Fibroblast of skin of right biceps (primary cell): ENCODE measurements around the gene POLDIP3.

Experiments used
- DNase-seq: peaks from one replicate; pipeline ENCODE4 v3.0.0-alpha.2; 2013

Gene POLDIP3, protein sequence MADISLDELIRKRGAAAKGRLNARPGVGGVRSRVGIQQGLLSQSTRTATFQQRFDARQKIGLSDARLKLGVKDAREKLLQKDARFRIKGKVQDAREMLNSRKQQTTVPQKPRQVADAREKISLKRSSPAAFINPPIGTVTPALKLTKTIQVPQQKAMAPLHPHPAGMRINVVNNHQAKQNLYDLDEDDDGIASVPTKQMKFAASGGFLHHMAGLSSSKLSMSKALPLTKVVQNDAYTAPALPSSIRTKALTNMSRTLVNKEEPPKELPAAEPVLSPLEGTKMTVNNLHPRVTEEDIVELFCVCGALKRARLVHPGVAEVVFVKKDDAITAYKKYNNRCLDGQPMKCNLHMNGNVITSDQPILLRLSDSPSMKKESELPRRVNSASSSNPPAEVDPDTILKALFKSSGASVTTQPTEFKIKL

GRCh38 chr22:42614312-42615091 lies at the start of gene POLDIP3:
POLDIP3 (minus strand) TSS chr22:42614883; CDS start chr22:42614857, 26 bp downstream.
- DNase-seq = peak; percentile 98

DNA sequence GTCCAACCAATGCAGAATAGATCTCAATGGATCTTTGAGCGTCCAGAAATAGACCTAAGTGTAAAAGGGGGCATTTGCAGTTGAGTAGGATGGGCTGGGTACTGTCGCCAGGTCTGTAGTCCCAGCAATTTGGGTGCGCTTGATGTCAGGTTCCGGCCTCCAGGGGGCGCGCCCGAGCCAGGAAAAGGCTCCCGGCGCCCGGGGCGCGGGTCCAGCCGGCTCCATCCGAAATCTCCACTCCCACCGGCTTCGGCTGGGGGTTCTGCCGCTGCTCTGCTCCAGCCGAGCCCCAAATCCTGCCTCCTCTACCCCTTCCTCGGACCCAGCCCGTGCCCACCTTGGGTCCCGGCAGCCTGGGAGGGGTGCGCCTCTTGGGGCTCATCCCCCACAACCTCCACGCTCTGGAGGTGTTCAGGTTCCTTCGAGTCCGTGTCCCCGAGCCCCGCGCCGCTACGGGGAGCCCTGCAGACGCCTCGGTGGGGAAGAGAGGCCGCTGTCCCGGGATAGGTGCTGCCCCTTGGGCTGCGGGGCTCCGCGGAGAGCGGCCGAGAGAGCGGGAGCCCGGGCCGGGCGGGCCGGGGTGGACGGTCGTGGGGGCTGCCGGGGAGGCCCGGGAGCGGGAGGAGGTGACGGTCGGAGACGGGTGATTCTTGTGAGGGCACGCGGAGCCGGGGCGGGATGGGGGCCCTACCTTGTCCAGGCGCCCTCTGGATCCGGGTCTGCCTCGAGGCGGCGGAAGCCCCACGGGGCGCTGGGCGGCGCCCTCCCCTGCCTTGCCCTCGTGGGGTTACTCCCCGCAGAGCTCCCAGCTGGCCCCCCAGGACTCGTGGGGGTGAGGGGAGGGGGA lies 47.5 kb upstream of the POLDIP3 start:
- DNase-seq = peak; percentile 71

DNA sequence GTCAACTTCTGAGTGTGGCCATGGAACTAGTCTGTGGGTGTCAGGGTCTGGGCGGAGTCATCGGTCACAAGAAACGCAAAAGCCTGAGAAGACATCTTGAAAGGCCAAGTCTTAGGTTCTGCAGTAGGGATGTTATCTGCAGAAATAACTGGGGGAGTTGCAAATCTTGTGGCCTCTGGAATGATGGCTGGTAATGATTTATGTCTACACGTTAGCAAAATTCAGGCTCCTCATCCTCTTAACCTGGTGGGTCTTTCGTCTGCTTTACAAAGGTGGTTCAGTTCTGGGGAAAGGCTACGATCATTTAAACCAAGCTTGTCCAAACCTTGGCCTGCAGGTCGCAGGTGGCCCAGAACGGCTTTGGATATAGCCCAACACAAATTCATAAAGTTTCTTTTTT lies 41.9 kb upstream of the POLDIP3 start:
- no peak for DNase-seq

DNA sequence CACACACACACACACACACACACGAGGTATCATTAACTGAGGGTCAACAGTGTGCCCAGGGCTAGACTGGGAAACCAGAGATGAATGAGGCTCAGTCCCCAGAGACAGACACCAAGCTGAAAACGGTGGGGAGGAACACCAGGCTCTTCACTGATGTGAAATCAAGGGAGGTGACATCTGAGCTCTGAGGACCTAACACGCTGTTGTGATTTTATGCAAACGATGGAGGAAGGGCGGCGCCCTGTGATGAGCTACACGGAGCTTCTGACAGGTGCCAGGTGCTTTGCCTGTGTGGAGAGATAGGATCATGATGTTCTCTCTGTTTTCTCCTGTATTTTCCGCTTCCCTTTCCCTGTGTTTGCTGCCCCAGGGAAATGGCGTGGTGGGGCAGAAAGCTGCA lies 41.0 kb upstream of the POLDIP3 start:
- no peak for DNase-seq

DNA sequence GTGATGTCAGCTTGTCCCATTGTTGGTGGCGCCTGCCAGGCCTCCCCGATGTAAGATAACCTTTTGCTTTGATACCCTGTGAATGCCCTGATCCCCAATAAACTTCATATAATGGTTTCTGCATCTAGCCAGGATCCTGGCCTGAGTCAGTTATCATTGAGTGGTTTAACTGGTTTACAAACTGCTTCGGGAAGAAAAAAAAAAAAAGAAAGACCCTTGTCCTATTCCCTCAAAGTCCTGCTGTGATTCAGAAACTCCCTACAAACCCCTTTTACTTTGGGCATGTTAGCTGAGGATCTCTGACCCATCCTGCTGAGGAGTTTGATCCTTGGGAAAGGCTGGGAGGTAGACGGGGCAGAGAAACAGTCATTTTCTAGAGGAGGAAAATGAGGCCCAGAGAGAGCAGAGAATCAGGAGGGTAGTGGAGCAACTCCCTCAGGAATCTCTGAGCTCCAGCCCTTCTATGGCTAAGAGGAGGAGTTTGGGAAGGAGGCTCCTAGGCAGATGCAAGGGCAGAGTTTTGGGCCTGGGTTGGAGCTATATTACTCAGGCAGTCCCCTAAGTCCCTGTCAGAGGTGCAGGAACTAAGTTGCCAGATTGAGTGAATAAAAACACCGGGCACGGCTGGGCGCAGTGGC lies 39.9 kb upstream of the POLDIP3 start:
- DNase-seq = no peak

DNA sequence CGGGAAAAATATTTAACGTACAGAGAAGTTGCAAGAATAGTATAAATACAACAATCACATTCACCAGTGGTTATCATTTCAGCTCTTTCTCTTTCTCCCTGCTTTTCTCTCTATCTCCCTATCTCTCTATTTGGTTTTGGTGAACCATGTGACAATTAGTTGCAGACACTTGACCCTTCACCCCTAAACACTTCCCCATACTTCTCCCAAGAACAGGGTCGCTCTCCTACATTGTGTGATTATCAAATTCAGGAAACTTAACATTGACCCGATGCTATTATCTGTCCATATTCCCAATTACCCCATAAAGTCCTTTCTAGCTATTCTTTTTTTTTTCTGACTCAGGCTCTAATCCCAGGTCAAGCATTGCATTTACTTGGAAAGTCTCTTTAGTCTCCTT lies 39.3 kb upstream of the POLDIP3 start:
- no peak for DNase-seq

DNA sequence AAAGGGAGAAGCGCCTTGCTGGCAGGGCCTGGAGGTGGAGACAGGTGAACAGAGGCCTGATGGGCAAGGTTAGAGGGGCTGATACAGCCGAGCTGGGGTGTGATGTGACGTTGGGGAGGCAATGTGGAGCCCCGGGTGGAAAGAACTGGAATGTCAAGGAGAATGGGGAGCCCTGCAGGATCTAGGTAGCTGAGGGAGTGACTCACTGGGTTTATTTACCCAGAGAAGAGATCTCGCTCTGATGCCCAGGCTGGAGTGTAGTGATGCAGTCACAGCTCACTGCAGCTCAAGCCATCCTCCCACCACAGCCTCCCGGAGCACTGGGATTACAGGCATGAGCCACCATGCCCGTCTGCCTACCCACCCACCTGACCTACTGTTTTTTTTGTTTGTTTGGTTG lies 36.5 kb upstream of the POLDIP3 start:
- peak; percentile 31 for DNase-seq

GRCh38 chr22:42649246-42650099 lies 34.8 kb upstream of the POLDIP3 start, which contains the start of gene CYB5R3:
CYB5R3 (minus strand) TSS chr22:42649392; CDS start chr22:42649315, 77 bp downstream.
- peak; percentile 91 for DNase-seq

GRCh38 chr22:42648368-42649245 lies 33.9 kb upstream of the POLDIP3 start:
- DNase-seq = peak; percentile 23

- no peak for DNase-seq
These were observed 33.3 kb upstream of the POLDIP3 start for GRCh38 chr22:42648017-42648367.

- no peak for DNase-seq
These were observed 32.2 kb upstream of the POLDIP3 start for GRCh38 chr22:42646569-42647525.

DNA sequence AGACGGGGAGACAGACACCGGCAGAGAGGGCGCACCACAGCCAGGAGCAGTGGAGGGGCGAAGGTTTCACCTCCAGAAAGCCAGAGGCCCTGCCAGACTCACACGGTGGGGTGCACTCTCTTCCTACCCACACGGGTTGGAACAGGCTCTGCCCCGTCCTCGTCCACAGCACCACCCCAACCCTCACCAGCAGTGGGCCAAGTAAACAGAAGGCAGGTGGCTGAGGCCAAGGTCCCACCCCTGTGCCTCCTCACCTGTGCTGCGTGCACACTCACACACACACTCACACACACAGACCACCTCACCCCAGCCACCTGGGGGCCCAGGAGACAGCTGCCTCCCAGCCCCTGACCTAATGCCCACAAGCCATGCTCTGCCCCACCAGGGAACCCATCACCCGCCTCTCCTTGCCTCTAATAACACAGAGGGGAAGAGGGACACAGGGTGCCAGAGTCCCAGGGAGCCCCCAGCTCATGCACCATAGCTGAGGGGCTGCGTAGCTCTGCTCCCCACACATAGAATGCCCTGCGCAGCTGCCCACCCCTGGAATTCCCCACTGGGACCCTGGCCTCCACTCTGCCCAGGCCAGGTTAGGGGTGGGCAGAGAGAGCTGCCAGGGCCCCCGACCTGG lies 31.4 kb upstream of the POLDIP3 start:
- no peak for DNase-seq

- no peak for DNase-seq
These were observed 30.8 kb upstream of the POLDIP3 start for GRCh38 chr22:42645341-42645937.

- DNase-seq = peak; percentile 45
These were observed 30.0 kb upstream of the POLDIP3 start for GRCh38 chr22:42644422-42645340.

- no peak for DNase-seq
These were observed 29.1 kb upstream of the POLDIP3 start for GRCh38 chr22:42643634-42644421.
